IMR-90 (cell line): ENCODE data around the gene EIF1. TPM values are rescaled to one million over a fixed set of nuclear protein-coding genes. Genes with fewer than 3 reads are reported as not detected.

ENCODE experiments used
- ATAC-seq: fragments of 200-7000 bp; cut with Tn5 transposase; 2 replicates; pipeline ENCODE4 v1.9.1; 2020; ENCODE audit warnings: low read depth, mild to moderate bottlenecking, moderate library complexity
- BruUV-seq: library from RNA; stranded (reverse); fragments of 400-500 nt; replicated peaks from 2 replicates; lab custom pipeline; 2021; lab: Mats Ljungman, UMichigan
- CTCF ChIA-PET: fragments of 300-600 bp; formaldehyde crosslinking; extraction: SDS; loops from one replicate; lab custom pipeline; 2021; ENCODE audit warnings: antibody characterized with exemption; lab: Yijun Ruan, JAX
- POLR2A ChIA-PET: fragments of 300-600 bp; sonication (Branson Sonifier 250); formaldehyde crosslinking; loops from one replicate; lab custom pipeline; 2022; ENCODE audit warnings: antibody characterized with exemption; ENCODE audit not compliant: unreplicated experiment; lab: Charles Lee
- DNase-seq: peaks from one replicate; pipeline ENCODE4 v3.0.0; 2013
- H2AFZ ChIP-seq: replicated peaks from 2 replicates; pipeline ENCODE3; 2013; ENCODE audit warnings: low read length, mild to moderate bottlenecking; ENCODE audit not compliant: poor library complexity
- H2AK5ac ChIP-seq: 2 replicates; pipeline ENCODE4 v1.6.1; 2013; ENCODE audit warnings: low read depth, low read length, inconsistent platforms
- H2AK9ac ChIP-seq: replicated peaks from 2 replicates; pipeline ENCODE3; 2013; ENCODE audit warnings: mild to moderate bottlenecking, low read depth, low read length, moderate library complexity; ENCODE audit not compliant: poor library complexity
- H2BK120ac ChIP-seq: 2 replicates; pipeline ENCODE4 v1.6.1; 2013; ENCODE audit warnings: low read depth, low read length, inconsistent platforms
- H2BK15ac ChIP-seq: 3 replicates; pipeline ENCODE4 v1.6.1; 2013; ENCODE audit warnings: low read depth, low read length, inconsistent platforms
- H2BK20ac ChIP-seq: 2 replicates; pipeline ENCODE4 v1.6.1; 2013; ENCODE audit warnings: low read depth, mild to moderate bottlenecking, inconsistent platforms, low read length, moderate library complexity
- H2BK5ac ChIP-seq: 2 replicates; pipeline ENCODE4 v1.6.1; 2013; ENCODE audit warnings: mild to moderate bottlenecking, low read depth, low read length, inconsistent platforms; ENCODE audit not compliant: poor library complexity, severe bottlenecking
- H3K14ac ChIP-seq: replicated peaks from 2 replicates; pipeline ENCODE4 v1.6.1; 2013; ENCODE audit warnings: low read depth, low read length, inconsistent platforms
- H3K18ac ChIP-seq: 2 replicates; pipeline ENCODE4 v1.6.1; 2013; ENCODE audit warnings: low read depth, low read length, control low read depth
- H3K23ac ChIP-seq: 2 replicates; pipeline ENCODE4 v1.6.1; 2013; ENCODE audit warnings: low read depth, low read length, inconsistent platforms
- H3K27ac ChIP-seq: 2 replicates; pipeline ENCODE4 v1.5.1; 2013; ENCODE audit warnings: mild to moderate bottlenecking, control low read depth, low read length; ENCODE audit not compliant: insufficient read depth
- H3K27me3 ChIP-seq: 2 replicates; pipeline ENCODE4 v1.6.1; 2013; ENCODE audit warnings: low read length; ENCODE audit not compliant: control insufficient read depth, insufficient read depth
- H3K36me3 ChIP-seq: 2 replicates; pipeline ENCODE4 v1.6.1; 2013; ENCODE audit warnings: low read length, mixed read lengths; ENCODE audit not compliant: control insufficient read depth, insufficient read depth
- H3K4ac ChIP-seq: 2 replicates; pipeline ENCODE4 v1.6.1; 2013; ENCODE audit warnings: low read depth, low read length, inconsistent platforms
- H3K4me1 ChIP-seq: 2 replicates; pipeline ENCODE4 v1.6.1; 2013; ENCODE audit warnings: low read length, mixed read lengths; ENCODE audit not compliant: control insufficient read depth, insufficient read depth
- H3K4me2 ChIP-seq: 2 replicates; pipeline ENCODE4 v1.6.1; 2013; ENCODE audit warnings: low read depth, mild to moderate bottlenecking, control low read depth, low read length, moderate library complexity
- H3K4me3 ChIP-seq: 2 replicates; pipeline ENCODE4 v1.5.1; 2013; ENCODE audit warnings: low read depth, mild to moderate bottlenecking, control low read depth, low read length, moderate library complexity; ENCODE audit not compliant: insufficient read depth
- H3K56ac ChIP-seq: 2 replicates; pipeline ENCODE4 v1.6.1; 2013; ENCODE audit warnings: low read length, inconsistent platforms; ENCODE audit not compliant: insufficient read depth; ENCODE audit errors: extremely low read depth
- H3K79me1 ChIP-seq, 2 experiments: 2 replicates each; pipeline ENCODE4 v1.6.1; 2013; ENCODE audit warnings: low read length in 2 of 2, inconsistent platforms in 1 of 2, low read depth in 1 of 2
- H3K9ac ChIP-seq: 2 replicates; pipeline ENCODE4 v1.6.1; 2013; ENCODE audit warnings: low read depth, low read length, control low read depth
- H3K9me1 ChIP-seq: 2 replicates; pipeline ENCODE4 v1.6.1; 2013; ENCODE audit warnings: low read length, inconsistent platforms; ENCODE audit not compliant: insufficient read depth
- H3K9me3 ChIP-seq: 2 replicates; pipeline ENCODE4 v1.6.1; 2013; ENCODE audit warnings: low read length; ENCODE audit not compliant: control insufficient read depth, insufficient read depth
- H4K20me1 ChIP-seq: 2 replicates; pipeline ENCODE4 v1.6.1; 2013; ENCODE audit warnings: low read length, inconsistent platforms; ENCODE audit not compliant: insufficient read depth
- H4K5ac ChIP-seq: 2 replicates; pipeline ENCODE4 v1.6.1; 2013; ENCODE audit warnings: mild to moderate bottlenecking, low read depth, low read length, control low read depth
- H4K8ac ChIP-seq, 2 experiments: 2 replicates each; pipeline ENCODE4 v1.6.1; 2013; ENCODE audit warnings: low read depth in 2 of 2, low read length in 2 of 2, control low read depth in 1 of 2, inconsistent platforms in 1 of 2
- H4K91ac ChIP-seq: 2 replicates; pipeline ENCODE4 v1.6.1; 2013; ENCODE audit warnings: low read depth, low read length, inconsistent platforms; ENCODE audit not compliant: insufficient read depth
- CHD1 ChIP-seq: IDR thresholded peaks from 2 replicates; pipeline ENCODE4 v1.6.1; 2012; ENCODE audit warnings: low read depth, low read length, improper control_type of control experiment
- CTCF ChIP-seq: conservative IDR thresholded peaks from 2 replicates; pipeline ENCODE4 v1.5.1; 2012; ENCODE audit warnings: mild to moderate bottlenecking, low read depth, low read length, improper control_type of control experiment
- MXI1 ChIP-seq: IDR thresholded peaks from 2 replicates; pipeline ENCODE4 v1.6.1; 2012; ENCODE audit warnings: low read depth, mild to moderate bottlenecking, low read length, moderate library complexity, borderline replicate concordance
- RAD21 ChIP-seq: IDR thresholded peaks from 2 replicates; pipeline ENCODE4 v1.6.1; 2012; ENCODE audit warnings: low read length, improper control_type of control experiment
- WGBS, 2 experiments: methylation state at CpG; one replicate each; pipeline versions ENCODE4 v1.1.5 to v1.1.7; 2013; ENCODE audit warnings: missing lambda C conversion rate in 2 of 2; ENCODE audit not compliant: insufficient read length in 1 of 2; ENCODE audit errors: extremely low coverage in 2 of 2; 5-methylcytosine and 5-hydroxymethylcytosine counted together
- dilution Hi-C: fragments of 300-500 bp; cut with HindIII; formaldehyde crosslinking; loops from one replicate; pipeline ENCODE4 v1.14.3; 2018; ENCODE audit warnings: low sequenced_read_pairs; ENCODE audit not compliant: unreplicated experiment
- in situ Hi-C: fragments of 300-500 bp; cut with MboI; formaldehyde crosslinking; loops from 3 replicates; pipeline ENCODE4 v1.14.3; 2019; ENCODE audit warnings: low sequenced_read_pairs, inconsistent platforms, mixed read lengths
- intact Hi-C: fragments of 100-400 bp; cut with micrococcal nuclease; formaldehyde crosslinking; loops from 2 replicates; pipeline ENCODE4 v1.10.0; 2022
- polyA plus RNA-seq, 3 experiments: library from polyadenylated mRNA; depleted of rRNA; stranded (reverse); fragments of >200 nt; gene quantifications; 2 replicates each; pipeline ENCODE4 v1.2.3, GENCODE V29; 2012; ENCODE audit warnings: low replicate concordance in 1 of 3
- total RNA-seq: library from RNA; depleted of rRNA; stranded (reverse); fragments of >200 nt; gene quantifications from 2 replicates; pipeline ENCODE4 v1.2.3, GENCODE V29; 2012
- TF ChIP-seq, protein P1 (sequence below): fragments of 150-350 bp; IDR thresholded peaks from 2 replicates; pipeline ENCODE4 v1.6.1; 2017; ENCODE audit warnings: mild to moderate bottlenecking, antibody characterized with exemption, low read length, low read depth

Gene EIF1
- total and polyA plus RNA-seq, 2 of the 4 experiments (the other 2 are of a cell fraction) = 89.4 to 381 TPM

DNA sequence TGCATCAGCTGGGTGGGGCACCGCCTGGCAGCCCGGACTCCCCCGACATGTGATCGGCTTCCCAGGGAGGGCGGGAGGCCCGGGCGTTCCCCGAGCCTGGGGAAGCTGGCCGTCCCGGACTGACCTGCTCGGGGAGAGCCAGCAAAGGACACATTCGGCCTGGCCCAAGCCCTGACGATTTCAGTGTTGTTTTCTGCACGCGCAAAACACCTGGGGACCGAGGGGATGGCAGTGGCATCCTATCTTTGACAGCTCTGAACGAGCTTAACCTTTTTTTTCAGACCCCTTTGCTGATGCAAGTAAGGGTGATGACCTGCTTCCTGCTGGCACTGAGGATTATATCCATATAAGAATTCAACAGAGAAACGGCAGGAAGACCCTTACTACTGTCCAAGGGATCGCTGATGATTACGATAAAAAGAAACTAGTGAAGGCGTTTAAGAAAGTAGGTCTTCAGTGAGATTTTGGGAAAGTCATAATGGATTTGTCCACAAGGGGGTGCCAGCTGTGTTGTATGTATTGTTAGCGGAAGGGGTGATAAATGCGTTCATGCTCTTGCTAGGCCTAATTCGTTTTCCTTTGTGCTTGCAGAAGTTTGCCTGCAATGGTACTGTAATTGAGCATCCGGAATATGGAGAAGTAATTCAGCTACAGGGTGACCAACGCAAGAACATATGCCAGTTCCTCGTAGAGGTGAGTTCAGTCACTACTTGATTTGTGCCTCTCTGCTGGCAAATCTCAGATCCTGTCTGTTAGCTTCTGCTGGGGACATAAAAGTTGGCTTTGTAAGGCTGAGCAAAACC lies 1.0 kb downstream of the EIF1 start:
- no peak for ATAC-seq
- intact Hi-C loops = no loop called here
- peaks cover 55% of the 10 kb centered on the region for H4K20me1 ChIP-seq

More for the DNA sequence above, 1.0 kb downstream of the EIF1 start:
- peak overlapping the region; percentile 43; the same call in 1 of the 2 replicates for H3K18ac ChIP-seq
- H2BK120ac ChIP-seq = peak overlapping the region; percentile 66
- peak; percentile 36; the same call in 1 of the 2 replicates for TF ChIP-seq CHD1
- no peak for TF ChIP-seq RAD21
- TF ChIP-seq, protein P1, sequence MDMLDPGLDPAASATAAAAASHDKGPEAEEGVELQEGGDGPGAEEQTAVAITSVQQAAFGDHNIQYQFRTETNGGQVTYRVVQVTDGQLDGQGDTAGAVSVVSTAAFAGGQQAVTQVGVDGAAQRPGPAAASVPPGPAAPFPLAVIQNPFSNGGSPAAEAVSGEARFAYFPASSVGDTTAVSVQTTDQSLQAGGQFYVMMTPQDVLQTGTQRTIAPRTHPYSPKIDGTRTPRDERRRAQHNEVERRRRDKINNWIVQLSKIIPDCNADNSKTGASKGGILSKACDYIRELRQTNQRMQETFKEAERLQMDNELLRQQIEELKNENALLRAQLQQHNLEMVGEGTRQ = peak; percentile 71
- TF ChIP-seq CTCF = peak; percentile 44
- TF ChIP-seq MXI1 = peak; percentile 78; the same call in 1 of the 2 replicates
- no peak overlapping the region for H2BK15ac ChIP-seq
- H2BK20ac ChIP-seq = no peak overlapping the region
- WGBS, 2 experiments = 8% methylated on average over 14 of the region's 27 CpGs; no CpG with 5 or more reads in 1 of the 2 experiments
- no peaks in the 10 kb centered on the region for H3K9me3 ChIP-seq
- H3K4me2 ChIP-seq = peak overlapping the region; percentile 100
- peak overlapping the region; percentile 100 for H2AK9ac ChIP-seq
- H3K36me3 ChIP-seq = peaks cover 39% of the 10 kb centered on the region
- ChIA-PET POLR2A (interaction anchor here (0.5 to 1.4 kb wide), 6 partner anchors 11 to 871 kb away, joined by 3 to 10 read pairs (median 4); partner anchors contain the start of gene JUP), CTCF (interaction anchor here (0.8 to 1.0 kb wide), 3 partner anchors 11 to 35 kb away, joined by 3 to 4 read pairs (median 3); no protein-coding TSS in a partner anchor)
- peak overlapping the region; percentile 100 for H3K14ac ChIP-seq
- peak overlapping the region; percentile 97 for H3K9ac ChIP-seq
- H4K8ac ChIP-seq = peak overlapping the region; percentile 52 to 93; a peak in 3 of 4 replicates
- no peaks in the 10 kb centered on the region for H3K27me3 ChIP-seq
- H2AK5ac ChIP-seq = peak overlapping the region; percentile 98
- H4K91ac ChIP-seq = peak overlapping the region; percentile 98
- peaks cover 3% of the 10 kb centered on the region for H3K4me1 ChIP-seq
- H3K4ac ChIP-seq = peak overlapping the region; percentile 99
- peak overlapping the region; percentile 66 for H2AFZ ChIP-seq
- H2BK5ac ChIP-seq = peak overlapping the region; percentile 62
- dilution Hi-C loops (no loop called here), in situ Hi-C loops (no loop called here)
- H3K27ac ChIP-seq = peak overlapping the region; percentile 91
- no TSS peak for BruUV-seq
- peak; percentile 69 for DNase-seq
- H4K5ac ChIP-seq = peak overlapping the region; percentile 70
- peak overlapping the region; percentile 93 for H3K56ac ChIP-seq
- H3K9me1 ChIP-seq = peaks cover 11% of the 10 kb centered on the region
- H3K23ac ChIP-seq = peak overlapping the region; percentile 97
- peaks cover 19 to 47% of the 10 kb centered on the region in 2 experiments for H3K79me1 ChIP-seq
- H3K4me3 ChIP-seq = peak overlapping the region; percentile 57
